CD4-positive, alpha-beta T cell treated with Interleukin-6 for 4 hours (primary cell): ENCODE measurements around the gene TUSC2.

Experiments used
- DNase-seq: peaks from one replicate; pipeline ENCODE4 v3.0.0-alpha.2; 2020; ENCODE audit warnings: mixed read lengths

TUSC2 gene

DNA sequence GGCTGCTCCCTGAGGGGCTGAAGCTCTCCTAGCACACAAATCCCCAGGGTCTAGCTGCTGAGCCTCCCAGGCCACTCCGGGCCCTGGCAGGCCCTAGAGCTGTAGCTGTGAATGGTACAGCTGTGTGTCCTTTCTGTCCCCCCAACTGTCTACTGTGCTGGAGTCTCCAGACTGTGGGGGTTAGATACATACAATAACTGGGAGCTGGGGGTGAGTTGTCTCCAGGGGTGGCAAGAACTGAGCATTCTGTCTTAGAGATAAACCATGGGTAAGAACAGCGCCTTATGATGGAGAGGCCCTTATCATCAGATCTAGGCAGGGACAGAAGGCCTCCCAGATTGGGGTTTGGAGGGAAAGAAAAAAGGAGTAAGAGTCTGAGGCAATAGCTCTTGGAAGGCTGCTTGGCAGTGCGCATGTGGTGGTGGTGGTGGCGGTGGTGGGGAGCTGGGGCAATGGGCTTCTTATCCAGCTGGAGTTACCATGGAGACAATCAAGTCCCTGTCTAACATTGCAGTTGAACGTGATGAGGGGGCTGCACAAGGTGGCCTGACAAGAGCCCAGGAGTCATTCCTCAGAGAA lies 26.3 kb upstream of the TUSC2 start:
- DNase-seq: no peak

DNA sequence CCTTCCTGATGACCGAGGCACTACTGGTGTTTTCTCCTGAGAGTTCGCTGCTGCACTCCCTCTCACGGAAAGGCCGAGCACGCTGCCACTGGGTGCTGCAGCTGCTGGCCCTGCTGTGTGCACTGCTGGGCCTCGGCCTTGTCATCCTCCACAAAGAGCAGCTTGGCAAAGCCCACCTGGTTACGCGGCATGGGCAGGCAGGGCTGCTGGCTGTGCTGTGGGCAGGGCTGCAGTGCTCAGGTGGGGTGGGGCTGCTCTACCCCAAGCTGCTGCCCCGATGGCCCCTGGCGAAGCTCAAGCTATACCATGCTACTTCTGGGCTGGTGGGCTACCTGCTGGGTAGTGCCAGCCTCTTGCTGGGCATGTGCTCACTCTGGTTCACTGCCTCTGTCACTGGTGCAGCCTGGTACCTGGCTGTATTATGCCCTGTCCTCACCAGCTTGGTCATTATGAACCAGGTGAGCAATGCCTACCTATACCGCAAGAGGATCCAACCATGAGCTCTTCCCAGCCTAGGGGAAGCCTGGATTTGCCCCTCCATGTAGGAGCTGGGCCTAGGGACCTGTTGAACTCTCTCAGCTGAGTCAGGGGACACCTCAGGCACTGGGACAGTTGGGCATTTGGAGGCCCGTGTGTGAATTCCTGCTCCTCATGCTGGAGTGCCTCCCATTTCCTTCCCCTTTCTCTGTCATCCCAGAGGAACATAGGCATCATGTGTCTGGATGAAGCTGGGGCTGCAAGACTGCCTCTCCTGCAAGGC lies 25.4 kb upstream of the TUSC2 start:
- no peak for DNase-seq

DNA sequence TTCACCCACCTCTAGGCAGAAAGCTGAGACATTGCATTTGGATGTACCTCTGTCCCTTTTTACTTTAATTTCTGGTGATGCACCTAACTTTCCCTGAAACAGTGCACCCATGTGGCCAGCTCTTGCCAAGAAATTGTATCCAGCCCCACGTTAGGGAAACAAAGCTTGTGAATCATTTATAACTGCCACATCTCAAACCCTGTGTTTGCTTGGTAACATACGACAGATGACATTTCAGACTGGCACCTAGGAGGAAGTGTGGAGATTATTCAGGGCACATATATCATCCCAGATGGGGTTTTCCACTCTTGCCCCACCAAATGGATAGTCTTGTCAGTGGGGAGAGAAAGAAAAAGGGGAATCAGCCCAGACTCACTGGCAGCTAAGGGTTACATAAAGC lies 24.8 kb upstream of the TUSC2 start:
- DNase-seq: no peak

GRCh38 chr3:50351323-50351697 lies 23.3 kb upstream of the TUSC2 start:
- no peak for DNase-seq

DNA sequence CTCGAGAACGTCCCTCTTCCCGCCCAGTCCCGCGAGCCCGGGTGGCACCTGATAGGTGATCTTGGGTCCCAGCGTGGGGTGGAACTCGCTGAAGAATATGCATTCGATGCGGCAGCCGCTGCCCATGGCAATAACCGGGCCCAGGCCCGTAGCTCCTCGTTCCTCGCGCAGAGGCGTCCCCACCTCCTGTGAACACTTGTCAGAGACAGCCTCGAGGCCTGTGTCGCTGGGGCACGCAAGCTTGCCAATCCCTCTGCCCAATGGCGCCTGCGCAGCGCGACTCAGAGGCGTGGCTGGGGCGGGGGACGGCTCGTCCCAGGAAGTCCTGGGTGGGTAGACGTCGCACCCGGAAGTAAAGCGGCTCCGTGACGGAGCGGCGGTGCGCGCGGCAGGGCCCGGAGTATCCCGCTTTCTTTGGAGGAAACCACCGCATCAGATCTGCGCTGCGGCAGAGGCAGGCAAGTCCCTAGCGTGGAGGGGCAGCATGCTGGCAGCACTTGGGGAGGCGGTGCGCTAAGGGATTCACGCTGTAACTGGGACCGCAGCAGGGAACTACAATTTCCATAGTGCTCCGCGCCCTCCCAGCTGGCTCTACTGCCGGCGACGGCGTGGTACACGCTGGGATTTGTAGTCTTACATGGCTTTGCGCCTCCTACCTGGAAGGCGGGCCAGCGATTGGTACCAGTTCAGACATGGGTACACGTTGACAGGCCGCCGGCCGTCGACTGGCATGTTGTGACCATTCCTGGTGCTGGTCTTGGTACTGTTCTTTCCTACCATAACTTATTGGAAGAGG lies 22.7 kb upstream of the TUSC2 start, which contains the start of the genes CYB561D2 and NPRL2:
TSS of gene CYB561D2 (plus strand) at position 336 of the 796 bp plus-strand sequence. CDS start 572 bp downstream, outside the sequence.
TSS of gene NPRL2 (minus strand) at position 249 of the 796 bp plus-strand sequence. CDS start at position 126, 123 bp downstream.
- DNase-seq: peak; percentile 100

- DNase-seq: no peak
Measured at GRCh38 chr3:50350213-50350526, 22.1 kb upstream of the TUSC2 start.

DNA sequence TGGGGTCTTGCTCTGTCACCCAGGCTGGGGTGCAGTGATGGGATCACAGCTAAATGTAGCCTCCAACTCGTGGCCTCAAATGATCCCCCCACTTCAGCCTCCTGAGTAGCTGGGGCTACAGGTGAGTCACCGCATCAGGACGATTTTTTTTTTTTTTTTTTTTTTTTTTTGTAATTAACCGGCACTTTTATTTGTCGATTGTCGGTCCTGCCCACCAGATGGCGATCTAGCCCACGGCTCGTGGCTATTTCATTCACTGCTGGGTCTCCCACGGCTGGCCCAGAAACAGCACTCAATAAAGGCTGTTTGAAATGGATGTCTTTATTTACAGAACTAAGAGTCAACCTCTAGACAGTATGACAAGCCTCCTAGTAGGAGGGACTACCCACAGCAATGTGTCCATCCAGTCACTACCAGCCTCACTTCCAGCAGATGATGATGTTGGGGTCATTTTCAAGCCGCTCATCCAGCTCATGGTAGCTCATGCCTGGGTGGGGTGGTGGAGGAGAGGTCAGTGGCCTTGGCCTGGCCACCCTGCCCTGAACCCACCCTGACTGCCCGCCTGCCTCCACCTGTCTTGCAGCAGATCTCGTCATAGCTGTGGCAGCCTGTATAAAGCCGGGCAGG lies 19.3 kb upstream of the TUSC2 start:
- peak; percentile 82 for DNase-seq

GRCh38 chr3:50345586-50346234 lies 17.7 kb upstream of the TUSC2 start, which contains the start of gene ZMYND10:
TSS of gene ZMYND10 (minus strand) at chr3:50345732. CDS start at chr3:50345579, 153 bp downstream.
- DNase-seq: peak; percentile 84

- no peak for DNase-seq
Measured at GRCh38 chr3:50345008-50345407, 17.0 kb upstream of the TUSC2 start.

GRCh38 chr3:50342813-50343633 lies 15.0 kb upstream of the TUSC2 start:
- no peak for DNase-seq

DNA sequence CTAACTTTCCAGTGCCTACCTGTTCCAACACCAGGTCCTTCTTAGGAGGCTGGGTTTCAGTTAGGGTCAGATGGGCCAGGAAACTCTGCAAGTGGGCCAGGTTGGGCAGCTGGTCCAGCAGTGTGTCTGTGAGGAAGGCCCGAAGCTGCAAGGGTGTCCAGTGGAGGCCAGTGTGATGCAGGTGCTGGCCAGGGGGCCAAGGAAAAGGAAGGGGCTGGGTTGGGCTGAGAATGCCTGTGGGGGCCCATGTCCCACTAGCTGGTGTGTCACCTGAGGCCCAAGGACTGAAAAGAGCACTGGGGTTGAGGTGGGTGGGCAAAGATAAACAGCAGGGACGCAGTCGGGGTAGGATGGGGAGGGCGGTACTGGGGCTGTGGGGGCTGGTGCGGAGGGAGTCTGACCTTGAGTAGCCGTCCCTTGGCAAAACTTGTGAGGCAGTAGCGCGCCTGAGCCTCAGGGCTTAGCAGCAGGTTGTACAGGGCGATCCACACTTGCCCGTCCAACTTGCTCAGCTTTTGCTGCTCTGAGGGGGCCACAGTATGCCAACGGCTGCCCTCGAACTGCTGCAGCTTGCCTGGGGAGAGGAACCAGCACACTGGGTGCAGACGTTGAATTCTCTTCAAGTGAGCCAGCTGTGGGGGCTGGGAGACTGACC lies 14.1 kb upstream of the TUSC2 start:
- no peak for DNase-seq

DNA sequence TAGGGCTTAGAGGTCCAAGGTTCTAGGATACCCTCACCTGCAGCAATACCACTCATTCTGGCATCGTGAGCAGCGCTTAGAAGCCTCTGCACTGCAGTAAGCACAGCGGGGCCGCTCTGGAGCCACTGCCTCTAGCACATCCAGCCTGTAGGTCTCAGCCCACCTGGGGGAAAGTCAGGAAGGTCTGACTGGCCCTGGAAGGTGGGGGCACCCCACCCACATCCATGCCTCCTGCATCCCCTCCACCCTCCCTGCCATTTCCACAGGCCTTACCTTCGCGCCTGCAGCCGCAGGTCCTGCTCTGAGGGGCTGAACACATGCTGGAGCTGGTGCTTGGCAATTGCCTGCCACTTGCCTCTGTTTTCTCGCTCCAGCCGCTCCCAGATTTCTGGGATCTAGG lies 13.5 kb upstream of the TUSC2 start:
- DNase-seq: no peak

DNA sequence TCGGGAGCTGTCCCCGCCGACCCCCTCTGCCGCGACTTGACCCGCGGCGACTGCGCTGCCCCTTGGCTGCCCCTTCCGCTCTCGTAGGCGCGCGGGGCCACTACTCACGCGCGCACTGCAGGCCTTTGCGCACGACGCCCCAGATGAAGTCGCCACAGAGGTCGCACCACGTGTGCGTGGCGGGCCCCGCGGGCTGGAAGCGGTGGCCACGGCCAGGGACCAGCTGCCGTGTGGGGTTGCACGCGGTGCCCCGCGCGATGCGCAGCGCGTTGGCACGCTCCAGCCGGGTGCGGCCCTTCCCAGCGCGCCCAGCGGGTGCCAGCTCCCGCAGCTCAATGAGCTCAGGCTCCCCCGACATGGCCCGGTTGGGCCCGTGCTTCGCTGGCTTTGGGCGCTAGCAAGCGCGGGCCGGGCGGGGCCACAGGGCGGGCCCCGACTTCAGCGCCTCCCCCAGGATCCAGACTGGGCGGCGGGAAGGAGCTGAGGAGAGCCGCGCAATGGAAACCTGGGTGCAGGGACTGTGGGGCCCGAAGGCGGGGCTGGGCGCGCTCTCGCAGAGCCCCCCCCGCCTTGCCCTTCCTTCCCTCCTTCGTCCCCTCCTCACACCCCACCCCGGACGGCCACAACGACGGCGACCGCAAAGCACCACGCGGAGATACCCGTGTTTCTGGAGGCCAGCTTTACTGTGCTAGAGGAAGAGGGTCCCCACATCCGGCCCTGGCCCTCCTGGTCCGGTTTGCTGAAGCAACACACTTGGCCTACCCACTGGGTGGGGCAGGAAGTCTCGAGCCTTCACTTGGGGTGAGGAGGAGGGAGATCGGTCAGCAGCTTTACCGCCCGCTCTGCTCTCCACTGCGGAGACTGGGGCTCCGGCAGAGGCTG lies 12.7 kb upstream of the TUSC2 start, which contains the start of gene RASSF1:
TSS of gene RASSF1 (minus strand) at position 389 of the 882 bp plus-strand sequence. CDS start at position 358, 31 bp downstream.
- peak; percentile 63 for DNase-seq

DNA sequence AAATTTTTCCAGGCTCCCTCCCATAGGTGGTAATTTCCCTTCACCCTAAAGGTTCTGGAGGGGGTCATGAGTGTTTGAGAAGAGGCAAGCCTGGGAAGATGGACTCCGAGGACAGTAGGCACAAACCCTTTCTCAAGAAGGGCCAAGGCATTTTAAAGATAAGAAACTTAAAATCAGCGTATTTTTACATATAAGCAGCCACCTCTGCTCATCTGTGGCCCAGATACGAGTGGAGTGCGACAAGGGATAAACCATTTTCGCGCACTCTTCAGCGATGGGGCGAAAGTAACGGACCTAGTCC lies 12.1 kb upstream of the TUSC2 start:
- DNase-seq: no peak

DNA sequence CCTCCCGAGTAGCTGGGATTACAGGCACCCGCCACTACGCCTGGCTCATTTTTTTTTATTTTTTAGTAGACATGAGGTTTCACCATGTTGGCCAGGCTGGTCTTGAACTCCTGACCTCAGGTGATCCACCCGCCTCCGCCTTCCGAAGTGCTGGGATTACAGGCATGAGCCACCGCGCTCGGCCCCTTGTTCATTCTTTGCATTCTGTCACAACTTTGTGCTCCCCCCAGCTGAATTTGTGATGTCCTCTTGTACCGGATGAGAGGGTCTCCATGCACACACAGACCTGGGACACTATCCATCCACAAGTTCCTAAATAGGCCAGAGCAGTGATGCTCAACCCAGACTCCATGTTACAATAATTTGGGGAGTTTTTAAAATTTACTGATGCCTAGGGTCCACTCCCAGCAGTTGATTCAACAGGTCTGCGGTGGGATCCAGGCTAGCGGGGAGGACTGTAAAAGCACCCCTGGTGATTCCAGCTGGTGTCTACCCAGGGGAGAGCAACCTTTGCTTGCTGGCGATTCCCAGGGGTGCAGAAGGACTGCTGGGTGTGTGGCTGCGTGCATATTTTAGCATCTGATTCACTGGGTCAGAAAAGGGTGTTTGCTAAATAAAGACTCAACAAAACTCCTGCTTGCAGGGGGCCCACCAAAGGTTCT lies 11.6 kb upstream of the TUSC2 start:
- no peak for DNase-seq

DNA sequence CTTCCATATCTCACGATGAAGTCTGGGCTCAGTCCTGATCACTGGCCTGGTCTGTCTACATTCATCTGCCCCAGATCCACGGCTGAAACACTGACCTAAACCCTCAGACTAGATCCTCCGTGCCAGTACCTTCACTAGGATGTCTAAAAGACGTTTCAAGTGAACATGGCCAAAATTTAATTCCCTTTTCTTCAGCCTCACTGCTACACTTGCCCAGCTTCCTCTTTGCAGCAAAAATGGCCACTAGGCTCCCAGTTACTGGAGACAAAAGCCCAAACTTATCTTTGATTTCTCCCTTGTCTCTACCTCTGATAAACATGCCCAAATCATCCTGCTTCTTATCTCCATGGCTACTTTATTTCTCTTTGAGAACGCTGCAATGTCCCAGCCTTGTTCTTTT lies 10.9 kb upstream of the TUSC2 start:
- DNase-seq: no peak

DNA sequence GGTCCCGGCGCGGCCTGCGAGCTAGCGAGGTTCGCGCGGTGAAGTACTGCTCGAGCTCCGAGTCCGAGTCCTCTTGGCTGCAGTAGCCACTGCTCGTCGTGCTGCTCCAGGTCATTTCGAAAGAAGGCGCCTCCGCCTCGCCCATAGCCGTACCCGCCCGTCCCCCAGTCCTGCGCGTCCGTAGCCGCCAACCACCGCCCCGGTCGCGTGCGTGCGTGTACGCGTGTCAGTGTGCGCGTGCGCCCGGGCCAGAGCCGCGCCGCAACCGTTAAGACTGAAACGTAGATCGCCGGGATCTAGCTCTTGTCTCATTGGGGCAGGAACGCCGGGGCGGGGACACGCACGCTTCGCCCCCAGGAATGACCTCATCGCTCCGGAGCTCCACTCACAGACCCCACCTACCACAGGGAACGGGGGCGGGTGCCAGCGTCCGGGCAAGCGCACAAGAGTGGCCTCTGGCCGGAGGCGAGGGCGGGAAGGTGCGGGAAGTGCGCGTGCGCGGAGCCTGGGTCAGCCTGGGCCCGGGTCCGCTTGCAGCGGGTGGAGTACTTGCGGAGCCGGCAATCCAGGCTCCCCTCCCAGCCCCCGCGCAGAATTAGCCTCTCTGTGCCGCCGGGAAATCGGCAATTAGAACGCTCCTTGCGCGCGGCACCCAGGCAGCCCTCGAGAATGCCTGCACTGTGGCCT lies 9.3 kb upstream of the TUSC2 start:
- peak; percentile 98 for DNase-seq

DNA sequence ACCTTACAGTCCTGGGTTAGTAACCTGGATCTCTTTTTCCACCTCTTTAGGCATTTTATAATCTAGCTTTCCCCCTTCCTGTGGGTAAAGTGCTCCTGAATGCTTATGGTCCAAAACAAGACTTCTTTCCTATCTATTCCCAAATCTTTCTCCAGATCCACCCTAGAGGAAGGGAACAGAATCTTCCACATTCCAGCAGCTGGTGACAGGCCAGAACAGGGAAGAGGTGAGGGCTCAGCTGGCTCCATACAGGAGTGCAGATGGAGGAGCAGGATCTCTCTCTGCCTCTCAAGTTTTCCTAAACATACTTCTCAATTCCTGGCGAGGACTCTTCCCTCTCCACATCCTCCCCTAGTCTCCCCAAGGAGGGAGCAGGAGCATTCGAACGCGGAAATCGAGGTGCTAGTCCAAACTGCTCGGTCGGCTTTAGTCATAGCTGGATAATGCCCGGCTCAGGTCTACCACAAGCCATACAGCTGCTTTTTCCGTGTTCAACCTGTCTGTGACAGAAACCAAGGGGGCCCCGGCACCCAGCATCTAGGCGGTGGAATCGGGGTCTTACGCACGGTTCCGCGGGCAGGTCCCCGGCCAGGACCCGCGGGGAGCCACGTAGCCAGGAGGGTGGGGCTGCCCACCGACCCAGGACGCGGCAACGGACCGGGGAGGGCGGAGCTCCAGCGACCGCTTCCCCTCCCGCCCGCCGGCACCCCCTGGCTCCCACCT lies 8.6 kb upstream of the TUSC2 start:
- DNase-seq: no peak
